ENCODE results near the gene SNX21.

- no peak for TF ChIP-seq EP300 (IDR thresholded peaks at IDR 0.05)
- peak in 1 of 3 experiments; percentile 31 for TF ChIP-seq CTCF (IDR thresholded peaks at IDR 0.05)
Measured at GRCh38 chr20:45857114-45857881, 23.7 kb downstream of the SNX21 start, which contains the start of the genes ACOT8 and ZSWIM3.
